H1 (cell line): ENCODE measurements around the gene PORCN. TPM values are rescaled to one million over a fixed set of nuclear protein-coding genes. Genes with fewer than 3 reads are reported as not detected.

ENCODE experiments used
- CTCF ChIA-PET: fragments of 300-600 bp; sonication (Branson Sonifier 250); formaldehyde crosslinking; loops from one replicate; lab custom pipeline; 2021; ENCODE audit not compliant: partially characterized antibody; lab: Charles Lee
- POLR2A ChIA-PET: fragments of 300-600 bp; sonication (Branson Sonifier 250); formaldehyde crosslinking; loops from one replicate; lab custom pipeline; 2021; ENCODE audit warnings: inconsistent platforms; ENCODE audit not compliant: partially characterized antibody; lab: Charles Lee
- DNase-seq, 2 experiments: peaks; one replicate each; pipeline versions ENCODE4 v3.0.0 to v3.0.0-alpha.2; 2010 to 2022; ENCODE audit warnings: low spot score in 2 of 2, low read depth in 1 of 2, mixed read lengths in 1 of 2
- FAIRE-seq: peaks from 2 replicates; lab custom pipeline; 2011; peaks lifted over from hg19 to GRCh38; lab: Jason Lieb, UNC
- H2AFZ ChIP-seq: 2 replicates; pipeline ENCODE4 v1.8.1; 2012; ENCODE audit warnings: low read length, inconsistent platforms
- H2AK5ac ChIP-seq: 2 replicates; pipeline ENCODE4 v1.6.1; 2013; ENCODE audit warnings: low read depth, low read length
- H2BK120ac ChIP-seq: replicated peaks from 2 replicates; pipeline ENCODE3; 2013; ENCODE audit warnings: low read depth, low read length, inconsistent platforms
- H2BK12ac ChIP-seq: 2 replicates; pipeline ENCODE4 v1.6.1; 2013; ENCODE audit warnings: low read depth, low read length
- H2BK15ac ChIP-seq: 2 replicates; pipeline ENCODE4 v1.6.1; 2013; ENCODE audit warnings: low read length
- H2BK20ac ChIP-seq: 2 replicates; pipeline ENCODE4 v1.6.1; 2013; ENCODE audit warnings: low read length
- H2BK5ac ChIP-seq: 2 replicates; pipeline ENCODE4 v1.6.1; 2013; ENCODE audit warnings: low read depth, low read length
- H3K14ac ChIP-seq: 2 replicates; pipeline ENCODE4 v1.6.1; 2013; ENCODE audit warnings: inconsistent platforms; ENCODE audit not compliant: insufficient read length
- H3K18ac ChIP-seq: 2 replicates; pipeline ENCODE4 v1.6.1; 2013; ENCODE audit warnings: low read length; ENCODE audit errors: extremely low read depth
- H3K23ac ChIP-seq: 2 replicates; pipeline ENCODE4 v1.6.1; 2013; ENCODE audit warnings: inconsistent platforms; ENCODE audit not compliant: insufficient read length
- H3K23me2 ChIP-seq: 2 replicates; pipeline ENCODE4 v1.6.1; 2013; ENCODE audit warnings: low read depth, low read length
- H3K27ac ChIP-seq: 2 replicates; pipeline ENCODE4 v1.6.1; 2011; ENCODE audit warnings: low read depth, low read length, inconsistent platforms
- H3K27me3 ChIP-seq, 4 experiments: replicated peaks in 1 of 4; 1 replicate in 1 of 4; 2 replicates in 3 of 4; pipeline versions ENCODE4 v1.6.1 to v1.8.1; 2011 to 2013; ENCODE audit warnings: low read length in 3 of 4, mild to moderate bottlenecking in 3 of 4, inconsistent platforms in 2 of 4, mixed read lengths in 2 of 4, moderate library complexity in 1 of 4; ENCODE audit not compliant: control insufficient read depth in 3 of 4, insufficient read depth in 3 of 4; ENCODE audit errors: extremely low read depth in 1 of 4
- H3K36me3 ChIP-seq, 4 experiments: 2 replicates each; pipeline versions ENCODE4 v1.6.1 to v1.8.1; 2011 to 2013; ENCODE audit warnings: mild to moderate bottlenecking in 4 of 4, low read length in 3 of 4, moderate library complexity in 2 of 4, control low read depth in 1 of 4, inconsistent platforms in 1 of 4; ENCODE audit not compliant: insufficient read depth in 4 of 4, control insufficient read depth in 2 of 4
- H3K4ac ChIP-seq: replicated peaks from 2 replicates; pipeline ENCODE3; 2013; ENCODE audit warnings: low read length, low read depth, mixed read lengths, inconsistent platforms; ENCODE audit not compliant: insufficient read length
- H3K4me1 ChIP-seq, 4 experiments: replicated peaks in 1 of 4; 1 replicate in 1 of 4; 2 replicates in 3 of 4; pipeline versions ENCODE4 v1.6.1 to v1.8.1; 2011 to 2013; ENCODE audit warnings: low read length in 3 of 4, inconsistent platforms in 2 of 4, mixed read lengths in 1 of 4; ENCODE audit not compliant: insufficient read depth in 4 of 4, control insufficient read depth in 3 of 4
- H3K4me2 ChIP-seq, 2 experiments: 2 replicates each; pipeline versions ENCODE4 v1.6.1 to v1.8.1; 2011 to 2013; ENCODE audit warnings: low read depth in 2 of 2, low read length in 2 of 2, control low read depth in 1 of 2, inconsistent platforms in 1 of 2, mild to moderate bottlenecking in 1 of 2; ENCODE audit not compliant: insufficient read depth in 1 of 2
- H3K4me3 ChIP-seq, 4 experiments: fragments of 200-600, 300-600 bp in 1 of 4; sonication (generic), shearing (Covaris generic), sonication (Bioruptor Twin) in 1 of 4; 2 replicates each; pipeline versions ENCODE4 v1.5.1 to v1.8.1; 2011 to 2016; ENCODE audit warnings: low read length in 4 of 4, low read depth in 3 of 4, control low read depth in 2 of 4, inconsistent platforms in 2 of 4, mild to moderate bottlenecking in 2 of 4, mixed read lengths in 1 of 4, moderate library complexity in 1 of 4; ENCODE audit not compliant: insufficient read depth in 2 of 4; ENCODE audit errors: extremely low read depth in 1 of 4
- H3K56ac ChIP-seq: replicated peaks from 2 replicates; pipeline ENCODE3; 2013; ENCODE audit warnings: low read depth, mild to moderate bottlenecking, mixed read lengths, low read length, inconsistent platforms; ENCODE audit not compliant: insufficient read length
- H3K79me1 ChIP-seq: 2 replicates; pipeline ENCODE4 v1.6.1; 2013; ENCODE audit warnings: low read depth, low read length, control low read depth
- H3K79me2 ChIP-seq, 2 experiments: 2 replicates each; pipeline versions ENCODE4 v1.6.1 to v1.8.1; 2012 to 2013; ENCODE audit warnings: low read length in 2 of 2, mild to moderate bottlenecking in 2 of 2, inconsistent platforms in 1 of 2; ENCODE audit not compliant: insufficient read depth in 2 of 2, control insufficient read depth in 1 of 2
- H3K9ac ChIP-seq, 4 experiments: replicated peaks in 1 of 4; 1 replicate in 1 of 4; 2 replicates in 3 of 4; pipeline versions ENCODE4 v1.6.1 to v1.8.1; 2011 to 2013; ENCODE audit warnings: low read depth in 3 of 4, low read length in 3 of 4, control low read depth in 2 of 4, mild to moderate bottlenecking in 2 of 4, moderate library complexity in 2 of 4, inconsistent platforms in 1 of 4; ENCODE audit errors: extremely low read depth in 1 of 4
- H3K9me3 ChIP-seq, 2 experiments: 2 replicates each; pipeline versions ENCODE4 v1.6.1 to v1.8.1; 2012 to 2013; ENCODE audit warnings: mild to moderate bottlenecking in 2 of 2, moderate library complexity in 2 of 2, control low read depth in 1 of 2, inconsistent platforms in 1 of 2, low read depth in 1 of 2, low read length in 1 of 2, mixed read lengths in 1 of 2; ENCODE audit not compliant: insufficient read depth in 2 of 2
- H4K20me1 ChIP-seq, 2 experiments: replicated peaks in 1 of 2; 2 replicates each; pipeline versions ENCODE3 to v1.8.1; 2011 to 2013; ENCODE audit warnings: inconsistent platforms in 2 of 2, low read length in 2 of 2, mild to moderate bottlenecking in 1 of 2; ENCODE audit not compliant: insufficient read depth in 2 of 2, control insufficient read depth in 1 of 2
- H4K5ac ChIP-seq: 2 replicates; pipeline ENCODE4 v1.6.1; 2013; ENCODE audit warnings: low read length, low read depth, mixed read lengths, inconsistent platforms; ENCODE audit not compliant: insufficient read length
- H4K8ac ChIP-seq: 2 replicates; pipeline ENCODE4 v1.8.0; 2013; ENCODE audit warnings: mild to moderate bottlenecking, moderate library complexity, low read length, inconsistent platforms; ENCODE audit not compliant: insufficient read depth; ENCODE audit errors: extremely low read depth
- H4K91ac ChIP-seq: replicated peaks from 2 replicates; pipeline ENCODE3; 2013; ENCODE audit warnings: low read length, mixed read lengths, inconsistent platforms; ENCODE audit not compliant: insufficient read length
- CBX5 ChIP-seq: fragments of 300-800, 300-1000 bp; sonication (generic); IDR thresholded peaks from 2 replicates; pipeline ENCODE4 v1.7.1; 2016; ENCODE audit warnings: antibody characterized with exemption, low read length, low read depth
- EZH2 ChIP-seq: fragments of 200-600 bp; sonication (generic); IDR thresholded peaks from 2 replicates; pipeline ENCODE4 v1.7.1; 2012; ENCODE audit warnings: low read depth, mild to moderate bottlenecking, moderate library complexity, low read length, inconsistent platforms; ENCODE audit not compliant: severe bottlenecking
- GABPA ChIP-seq: IDR thresholded peaks from 2 replicates; pipeline ENCODE4 v1.6.1; 2011; ENCODE audit warnings: mild to moderate bottlenecking, low read length, moderate library complexity, borderline replicate concordance; ENCODE audit not compliant: insufficient read depth
- JUND ChIP-seq: IDR thresholded peaks from 2 replicates; pipeline ENCODE4 v1.6.1; 2011; ENCODE audit warnings: mild to moderate bottlenecking, improper control_type of control experiment, low read length
- KDM1A ChIP-seq: fragments of 200-600, 300-600 bp; sonication (generic); IDR thresholded peaks from 2 replicates; pipeline ENCODE4 v1.7.1; 2016; ENCODE audit warnings: mild to moderate bottlenecking, low read length, borderline replicate concordance
- NRF1 ChIP-seq: IDR thresholded peaks from 2 replicates; pipeline ENCODE4 v1.6.1; 2011; ENCODE audit warnings: mild to moderate bottlenecking, low read depth, low read length, improper control_type of control experiment
- POLR2A ChIP-seq, 2 experiments: IDR thresholded peaks; 1 replicate in 1 of 2; 2 replicates in 1 of 2; pipeline ENCODE4 v1.6.1; 2011; ENCODE audit warnings: low read depth in 2 of 2, low read length in 2 of 2, mild to moderate bottlenecking in 2 of 2; ENCODE audit errors: control extremely low read depth in 1 of 2
- SIRT6 ChIP-seq: IDR thresholded peaks from one replicate; pipeline ENCODE4 v1.7.1; 2012; ENCODE audit warnings: low read length, inconsistent platforms
- WGBS, 2 experiments: shearing (Covaris generic) in 1 of 2; methylation state at CpG; one replicate each; pipeline versions ENCODE4 v1.1.6 to v1.1.7; 2013 to 2015; ENCODE audit warnings: low lambda C conversion rate in 2 of 2, mixed read lengths in 2 of 2, inconsistent platforms in 1 of 2, low coverage in 1 of 2, missing lambda C conversion rate in 1 of 2; ENCODE audit not compliant: insufficient replicate concordance in 2 of 2, insufficient coverage in 1 of 2, insufficient read length in 1 of 2; ENCODE audit errors: extremely low coverage in 1 of 2, missing lambda C conversion rate in 1 of 2; 5-methylcytosine and 5-hydroxymethylcytosine counted together
- polyA plus RNA-seq, 7 experiments: library from polyadenylated mRNA; depleted of rRNA in 3 of 7; stranded (reverse) in 5 of 7; unstranded in 2 of 7; fragments of >200 nt in 5 of 7; fragments of 200-250 nt in 2 of 7; gene quantifications; 1 replicate in 5 of 7; 2 replicates in 1 of 7; 4 replicates in 1 of 7; pipeline versions ENCODE4 v1.2.1 to v1.2.3, GENCODE V29; 2011 to 2013; ENCODE audit warnings: missing spikeins in 2 of 7, mixed read lengths in 2 of 7
- total RNA-seq: library from RNA; stranded (reverse); fragmentation: NEBNext Ultra II Directional; extraction: Animal tissue kit (Norgen Biotek cat#: 25700); gene quantifications from 2 replicates; pipeline ENCODE4 v1.2.1, GENCODE V29; 2021

Gene PORCN
- total and polyA plus RNA-seq, 2 of the 8 experiments (the other 6 are each of a cell fraction or from before 2014, with no cell fraction given) = 14.6 to 34.1 TPM

DNA sequence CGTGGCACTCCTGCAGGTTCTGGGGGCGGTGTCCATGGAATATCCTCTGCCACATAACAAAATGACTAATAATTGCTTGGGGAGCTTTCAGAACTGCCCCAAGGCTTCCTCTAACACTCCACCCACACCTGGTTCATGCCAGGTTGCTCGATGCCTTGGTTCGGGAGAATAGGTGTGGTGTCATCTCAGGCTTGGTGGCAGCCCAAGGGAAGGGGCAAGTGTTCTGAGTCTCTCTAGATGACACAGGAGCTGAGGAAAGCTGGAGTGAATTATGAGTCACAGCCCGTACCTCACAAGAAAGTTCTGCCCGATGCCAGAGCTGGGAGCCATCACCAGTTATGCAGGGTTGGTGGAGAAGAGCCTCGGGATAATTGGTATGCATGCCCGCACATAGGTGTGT lies 18.1 kb upstream of the PORCN start:
- Histone ChIP-seq H3K56ac (no peak overlapping the region), H2BK12ac (no peak overlapping the region), H3K14ac (no peak overlapping the region), H3K4me3 (no peak overlapping the region), H3K79me2 (no peaks in the 10 kb centered on the region), H3K79me1 (no peaks in the 10 kb centered on the region), H3K27me3 (no peaks in the 10 kb centered on the region), H4K20me1 (no peaks in the 10 kb centered on the region), H3K9me3 (no peaks in the 10 kb centered on the region), H3K23ac (no peak overlapping the region), H4K5ac (no peak overlapping the region), H2AK5ac (no peak overlapping the region), H3K4ac (no peak overlapping the region), H3K27ac (no peak overlapping the region), H2BK20ac (no peak overlapping the region), H2AFZ (no peak overlapping the region), H4K8ac (no peak overlapping the region), H3K36me3 (peaks cover 0 to 1% (median 0%) of the 10 kb centered on the region in 4 experiments; a peak in 2 of 8 replicates), H2BK120ac (no peak overlapping the region), H3K23me2 (no peaks in the 10 kb centered on the region), H3K4me1 (no peaks in the 10 kb centered on the region; a peak in 1 of 7 replicates), H3K18ac (no peak overlapping the region), H2BK15ac (no peak overlapping the region), H3K4me2 (no peak overlapping the region), H2BK5ac (no peak overlapping the region), H4K91ac (no peak overlapping the region), H3K9ac (no peak overlapping the region)
- TF ChIP-seq CBX5 (no peak), GABPA (no peak), SIRT6 (no peak), KDM1A (no peak), NRF1 (no peak), POLR2A (IDR thresholded peaks at IDR 0.05; ENCODE audit: control extremely low read depth in 1 of 2, low read depth in 2 of 2, low read length in 2 of 2) (no peak), EZH2 (no peak), JUND (no peak)
- POLR2A ChIA-PET = no interaction called here
- no peak for FAIRE-seq
- no peak for DNase-seq
- CTCF ChIA-PET = no interaction called here
- 92% methylated on average over 7 of the region's 8 CpGs; no CpG with 5 or more reads in 1 of the 2 experiments for WGBS, 2 experiments
